Uterus (tissue), 2 donors: Measurements from ENCODE around the gene CSKMT.
"Not testable (repeated sequence)": the region's sequence is repeated elsewhere in the genome, so short reads cannot be mapped to it uniquely, and the experiment has no call there.

Source experiments
- POLR2A ChIP-seq, 2 donors: fragments of 450-650 bp; IDR thresholded peaks; one replicate each; pipeline ENCODE4 v1.6.1; 2016; ENCODE audit warnings: antibody characterized with exemption in 2 of 2, mild to moderate bottlenecking in 1 of 2, moderate library complexity in 1 of 2
- TF ChIP-seq, protein P1 (sequence below), 4 experiments: fragments of 200-600 bp in 2 of 4; fragments of 450-650 bp in 2 of 4; sonication (generic) in 2 of 4; IDR thresholded peaks; one replicate each; pipeline ENCODE4 v1.5.1; 2016 to 2019; ENCODE audit warnings: antibody characterized with exemption in 4 of 4, mild to moderate bottlenecking in 2 of 4, moderate library complexity in 1 of 4

DNA sequence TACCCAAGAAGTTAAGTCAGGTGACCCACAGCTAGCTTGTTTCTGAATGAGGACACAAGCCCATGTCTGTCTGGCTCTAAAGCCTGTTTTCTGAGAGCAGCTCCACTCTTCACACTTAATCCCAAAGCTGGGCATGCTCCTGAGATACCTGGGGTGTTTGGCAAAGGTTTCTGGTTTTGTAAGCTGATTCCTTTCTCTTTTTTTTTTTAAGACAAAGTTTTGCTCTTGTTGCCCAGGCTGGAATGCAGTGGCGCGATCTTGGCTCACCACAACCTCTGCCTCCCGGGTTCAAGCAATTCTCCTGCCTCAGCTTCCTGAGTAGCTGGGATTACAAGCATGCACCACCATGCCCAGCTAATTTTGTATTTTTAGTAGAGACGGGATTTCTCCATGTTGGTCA lies 28.5 kb downstream of the CSKMT start:
- TF ChIP-seq, protein P1, sequence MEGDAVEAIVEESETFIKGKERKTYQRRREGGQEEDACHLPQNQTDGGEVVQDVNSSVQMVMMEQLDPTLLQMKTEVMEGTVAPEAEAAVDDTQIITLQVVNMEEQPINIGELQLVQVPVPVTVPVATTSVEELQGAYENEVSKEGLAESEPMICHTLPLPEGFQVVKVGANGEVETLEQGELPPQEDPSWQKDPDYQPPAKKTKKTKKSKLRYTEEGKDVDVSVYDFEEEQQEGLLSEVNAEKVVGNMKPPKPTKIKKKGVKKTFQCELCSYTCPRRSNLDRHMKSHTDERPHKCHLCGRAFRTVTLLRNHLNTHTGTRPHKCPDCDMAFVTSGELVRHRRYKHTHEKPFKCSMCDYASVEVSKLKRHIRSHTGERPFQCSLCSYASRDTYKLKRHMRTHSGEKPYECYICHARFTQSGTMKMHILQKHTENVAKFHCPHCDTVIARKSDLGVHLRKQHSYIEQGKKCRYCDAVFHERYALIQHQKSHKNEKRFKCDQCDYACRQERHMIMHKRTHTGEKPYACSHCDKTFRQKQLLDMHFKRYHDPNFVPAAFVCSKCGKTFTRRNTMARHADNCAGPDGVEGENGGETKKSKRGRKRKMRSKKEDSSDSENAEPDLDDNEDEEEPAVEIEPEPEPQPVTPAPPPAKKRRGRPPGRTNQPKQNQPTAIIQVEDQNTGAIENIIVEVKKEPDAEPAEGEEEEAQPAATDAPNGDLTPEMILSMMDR (IDR thresholded peaks at IDR 0.05) = not testable (repeated sequence)
- TF ChIP-seq POLR2A (IDR thresholded peaks at IDR 0.05) = not testable (repeated sequence)
